Measurements from ENCODE around the gene SMU1. TPM values are rescaled to one million over a fixed set of nuclear protein-coding genes. Genes with fewer than 3 reads are reported as not detected.

SMU1 gene
- total RNA-seq, 2 experiments from 2014 or later, result 20.0 to 23.0 TPM

- no peaks in the 10 kb centered on the region for H3K27me3 Mint-ChIP-seq
- H3K27ac Mint-ChIP-seq, result peak overlapping the region; percentile 94
- CTCF ChIA-PET, result interaction anchor here (1.0 to 2.2 kb wide), 6 partner anchors 12 to 475 kb away, joined by 3 to 8 read pairs (median 4); no protein-coding TSS in a partner anchor
- H3K4me1 Mint-ChIP-seq, result peaks cover 65% of the 10 kb centered on the region
- ATAC-seq, result peak; percentile 42
- no peaks in the 10 kb centered on the region for H3K9me3 Mint-ChIP-seq (ENCODE audit: low read depth)
- peaks cover 48% of the 10 kb centered on the region for H3K36me3 Mint-ChIP-seq
- H3K4me3 Mint-ChIP-seq, result peak overlapping the region; percentile 96
- DNase-seq, result peak; percentile 85
Measured at GRCh38 chr9:33025572-33026342, 50.7 kb downstream of the SMU1 start.

- peak within 1 kb of the TSS; percentile 96 for H3K4me3 Mint-ChIP-seq
- H3K9me3 Mint-ChIP-seq (ENCODE audit: low read depth), result no peaks in the 10 kb centered on the region
- peak; percentile 81 for ATAC-seq
- H3K4me1 Mint-ChIP-seq, result peaks cover 62% of the 10 kb centered on the region
- H3K27ac Mint-ChIP-seq, result peak within 1 kb of the TSS; percentile 94
- CTCF ChIA-PET, result interaction anchor here (1.0 to 2.2 kb wide), 6 partner anchors 12 to 474 kb away, joined by 3 to 8 read pairs (median 4); no protein-coding TSS in a partner anchor
- H3K36me3 Mint-ChIP-seq, result peaks cover 50% of the 10 kb centered on the region
- DNase-seq, result peak; percentile 95
- H3K27me3 Mint-ChIP-seq, result no peaks in the 10 kb centered on the region
Measured at GRCh38 chr9:33024966-33025571, 51.4 kb downstream of the SMU1 start, which contains the start of gene DNAJA1. TSS of gene DNAJA1 (plus strand) at chr9:33025273. CDS start at chr9:33026485, 1,212 bp downstream.

GRCh38 chr9:33024126-33024965, 52.1 kb downstream of the SMU1 start:
- H3K4me1 Mint-ChIP-seq, result peaks cover 56% of the 10 kb centered on the region
- H3K9me3 Mint-ChIP-seq (ENCODE audit: low read depth), result no peaks in the 10 kb centered on the region
- peak overlapping the region; percentile 94 for H3K27ac Mint-ChIP-seq
- CTCF ChIA-PET, result interaction anchor here (0.9 to 1.4 kb wide), 4 partner anchors 21 to 645 kb away, joined by 3 to 4 read pairs (median 4); no protein-coding TSS in a partner anchor
- peak overlapping the region; percentile 96 for H3K4me3 Mint-ChIP-seq
- peak; percentile 45 for DNase-seq
- H3K36me3 Mint-ChIP-seq, result peaks cover 44% of the 10 kb centered on the region
- no peaks in the 10 kb centered on the region for H3K27me3 Mint-ChIP-seq
- no peak for ATAC-seq

- no peaks in the 10 kb centered on the region for H3K27me3 Mint-ChIP-seq
- CTCF ChIA-PET, result no interaction called here
- ATAC-seq, result no peak
- peak overlapping the region; percentile 94 for H3K27ac Mint-ChIP-seq
- peak overlapping the region; percentile 96 for H3K4me3 Mint-ChIP-seq
- DNase-seq, result no peak
- H3K36me3 Mint-ChIP-seq, result peaks cover 39% of the 10 kb centered on the region
- H3K4me1 Mint-ChIP-seq, result peaks cover 49% of the 10 kb centered on the region
- H3K9me3 Mint-ChIP-seq (ENCODE audit: low read depth), result no peaks in the 10 kb centered on the region
Measured at GRCh38 chr9:33023661-33024060, 52.8 kb downstream of the SMU1 start.

- ATAC-seq (no peak), DNase-seq (no peak)
- CTCF ChIA-PET, result no interaction called here
- Mint-ChIP-seq H3K27ac (peak overlapping the region; percentile 70), H3K4me3 (peak overlapping the region; percentile 55), H3K36me3 (peaks cover 31% of the 10 kb centered on the region), H3K27me3 (no peaks in the 10 kb centered on the region), H3K9me3 (ENCODE audit: low read depth) (no peaks in the 10 kb centered on the region), H3K4me1 (peaks cover 40% of the 10 kb centered on the region)
Measured at GRCh38 chr9:33022755-33023154, 53.7 kb downstream of the SMU1 start.

- Mint-ChIP-seq H3K9me3 (ENCODE audit: low read depth) (no peaks in the 10 kb centered on the region), H3K27ac (peak overlapping the region; percentile 63), H3K4me3 (peak overlapping the region; percentile 55), H3K27me3 (no peaks in the 10 kb centered on the region), H3K4me1 (peaks cover 37% of the 10 kb centered on the region), H3K36me3 (peaks cover 27% of the 10 kb centered on the region)
- DNase-seq (no peak), ATAC-seq (no peak)
- CTCF ChIA-PET, result no interaction called here
Measured at GRCh38 chr9:33022303-33022702, 54.2 kb downstream of the SMU1 start.

GRCh38 chr9:33019797-33020196, 56.7 kb downstream of the SMU1 start:
- H3K27ac Mint-ChIP-seq, result no peak overlapping the region
- peaks cover 26% of the 10 kb centered on the region for H3K4me1 Mint-ChIP-seq
- no peaks in the 10 kb centered on the region for H3K9me3 Mint-ChIP-seq (ENCODE audit: low read depth)
- peaks cover 12% of the 10 kb centered on the region for H3K36me3 Mint-ChIP-seq
- DNase-seq (no peak), ATAC-seq (no peak)
- CTCF ChIA-PET, result no interaction called here
- no peak overlapping the region for H3K4me3 Mint-ChIP-seq
- no peaks in the 10 kb centered on the region for H3K27me3 Mint-ChIP-seq

- Mint-ChIP-seq H3K4me3 (no peak overlapping the region), H3K9me3 (ENCODE audit: low read depth) (no peaks in the 10 kb centered on the region)
- CTCF ChIA-PET, result interaction anchor here (0.9 kb wide), 1 partner anchor 14 kb away, joined by 3 read pairs; no protein-coding TSS in a partner anchor
Measured at GRCh38 chr9:33017283-33018041, 59.0 kb downstream of the SMU1 start.

GRCh38 chr9:33014665-33015014, 61.8 kb downstream of the SMU1 start:
- no peaks in the 10 kb centered on the region for H3K9me3 Mint-ChIP-seq (ENCODE audit: low read depth)
- H3K36me3 Mint-ChIP-seq, result peaks cover 2% of the 10 kb centered on the region
- ATAC-seq, result no peak
- CTCF ChIA-PET, result no interaction called here
- no peaks in the 10 kb centered on the region for H3K27me3 Mint-ChIP-seq
- DNase-seq, result no peak
- H3K4me1 Mint-ChIP-seq, result no peaks in the 10 kb centered on the region
- H3K27ac Mint-ChIP-seq, result no peak overlapping the region
- no peak overlapping the region for H3K4me3 Mint-ChIP-seq

More at GRCh38 chr9:33017283-33018041, 59.0 kb downstream of the SMU1 start:
- Mint-ChIP-seq H3K36me3 (peaks cover 10% of the 10 kb centered on the region), H3K27me3 (no peaks in the 10 kb centered on the region), H3K27ac (no peak overlapping the region), H3K4me1 (peaks cover 7% of the 10 kb centered on the region)
- DNase-seq (no peak), ATAC-seq (no peak)

GRCh38 chr9:33013962-33014664, 62.4 kb downstream of the SMU1 start:
- Mint-ChIP-seq H3K4me3 (no peak overlapping the region), H3K36me3 (peaks cover 2% of the 10 kb centered on the region), H3K9me3 (ENCODE audit: low read depth) (no peaks in the 10 kb centered on the region), H3K4me1 (no peaks in the 10 kb centered on the region), H3K27ac (no peak overlapping the region), H3K27me3 (no peaks in the 10 kb centered on the region)
- DNase-seq (no peak), ATAC-seq (no peak)
- CTCF ChIA-PET, result no interaction called here

GRCh38 chr9:33012328-33013069, 64.0 kb downstream of the SMU1 start:
- no peak overlapping the region for H3K4me3 Mint-ChIP-seq
- CTCF ChIA-PET, result interaction anchor here (1.3 kb wide), 1 partner anchor 9 kb away, joined by 3 read pairs; no protein-coding TSS in a partner anchor

GRCh38 chr9:33011831-33012230, 64.6 kb downstream of the SMU1 start:
- CTCF ChIA-PET, result no interaction called here
- H3K27ac Mint-ChIP-seq, result no peak overlapping the region
- H3K27me3 Mint-ChIP-seq, result no peaks in the 10 kb centered on the region
- no peak for ATAC-seq
- H3K4me3 Mint-ChIP-seq, result no peak overlapping the region
- no peak for DNase-seq
- H3K9me3 Mint-ChIP-seq (ENCODE audit: low read depth), result no peaks in the 10 kb centered on the region
- H3K4me1 Mint-ChIP-seq, result no peaks in the 10 kb centered on the region
- H3K36me3 Mint-ChIP-seq, result no peaks in the 10 kb centered on the region

More at GRCh38 chr9:33012328-33013069, 64.0 kb downstream of the SMU1 start:
- Mint-ChIP-seq H3K36me3 (no peaks in the 10 kb centered on the region), H3K9me3 (ENCODE audit: low read depth) (no peaks in the 10 kb centered on the region), H3K4me1 (no peaks in the 10 kb centered on the region), H3K27ac (no peak overlapping the region), H3K27me3 (no peaks in the 10 kb centered on the region)
- DNase-seq (no peak), ATAC-seq (no peak)
